ENCODE data around the gene GNG12. TPM values are rescaled to one million over a fixed set of nuclear protein-coding genes. Genes with fewer than 3 reads are reported as not detected.

Gene GNG12
- polyA plus RNA-seq, 4 donors = 52.8 to 162 (median 126) TPM

DNA sequence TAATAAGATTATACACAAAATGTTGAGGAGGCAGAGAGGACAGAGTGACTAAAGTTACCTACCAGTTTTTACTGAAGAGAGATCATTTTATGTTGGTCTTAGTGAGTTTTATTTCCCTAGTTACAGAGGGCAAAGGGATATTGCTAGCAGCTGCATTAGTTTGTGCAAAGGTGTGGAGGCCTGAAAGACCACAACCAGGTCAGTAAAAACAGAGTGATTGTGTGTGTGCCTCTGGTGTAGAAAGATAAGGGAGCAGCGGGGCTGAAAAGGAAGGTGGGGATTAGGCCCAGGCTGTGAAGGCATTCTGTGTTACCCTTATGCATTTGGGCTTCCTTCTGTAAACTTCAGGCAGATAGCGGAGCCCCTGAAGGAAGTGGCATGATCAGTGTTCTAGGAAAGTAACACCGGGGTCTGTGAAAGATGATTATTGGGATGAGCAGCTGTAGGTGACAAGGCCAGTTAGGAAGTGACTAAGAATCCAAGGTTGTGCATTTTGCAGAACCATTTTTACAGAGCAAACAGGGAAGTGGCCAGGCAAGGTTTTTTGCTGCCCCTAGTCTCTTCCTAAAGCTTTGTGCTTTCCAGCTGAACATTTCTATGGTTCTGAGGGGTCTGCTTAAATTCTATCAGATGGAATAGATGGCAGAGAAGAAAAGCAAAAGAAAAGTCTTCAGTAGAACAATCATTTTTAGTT lies 144.6 kb downstream of the GNG12 start:
- 56 to 67% (median 61%) methylated on average over 3 of the region's 3 CpGs for WGBS, 3 donors
- Histone ChIP-seq H3K9me3 (ENCODE audit: control insufficient read depth in 2 of 2, insufficient read depth in 1 of 2, low read depth in 1 of 2, low read length in 1 of 2) (no peaks in the 10 kb centered on the region), H3K4me1 (ENCODE audit: control insufficient read depth in 3 of 3, insufficient read depth in 2 of 3, low read depth in 1 of 3, low read length in 2 of 3) (peaks cover 0 to 29% (median 9%) of the 10 kb centered on the region in 3 donors), H3K27me3 (ENCODE audit: control insufficient read depth in 3 of 3, insufficient read depth in 3 of 3, low read length in 3 of 3) (no peaks in the 10 kb centered on the region), H3K4me3 (ENCODE audit: low read depth in 1 of 3, low read length in 3 of 3) (no peak overlapping the region), H3K27ac (ENCODE audit: low read depth in 1 of 3, low read length in 2 of 3) (peak overlapping the region in 1 of 3 donors; percentile 97), H3K36me3 (ENCODE audit: control insufficient read depth in 3 of 3, insufficient read depth in 2 of 3, low read depth in 1 of 3, low read length in 3 of 3) (peaks cover 3 to 5% (median 5%) of the 10 kb centered on the region in 3 donors)
- FAIRE-seq (no peak), DNase-seq (peak in 1 of 2 donors; percentile 54)

DNA sequence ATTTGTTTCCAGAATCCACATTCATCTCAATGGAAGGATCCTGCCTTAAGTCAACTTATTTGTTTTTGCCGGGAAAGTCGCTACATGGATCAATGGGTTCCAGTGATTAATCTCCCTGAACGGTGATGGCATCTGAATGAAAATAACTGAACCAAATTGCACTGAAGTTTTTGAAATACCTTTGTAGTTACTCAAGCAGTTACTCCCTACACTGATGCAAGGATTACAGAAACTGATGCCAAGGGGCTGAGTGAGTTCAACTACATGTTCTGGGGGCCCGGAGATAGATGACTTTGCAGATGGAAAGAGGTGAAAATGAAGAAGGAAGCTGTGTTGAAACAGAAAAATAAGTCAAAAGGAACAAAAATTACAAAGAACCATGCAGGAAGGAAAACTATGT lies 145.6 kb downstream of the GNG12 start:
- peaks cover 3 to 5% (median 5%) of the 10 kb centered on the region in 3 donors for H3K36me3 ChIP-seq (ENCODE audit: control insufficient read depth in 3 of 3, insufficient read depth in 2 of 3, low read depth in 1 of 3, low read length in 3 of 3)
- H3K27ac ChIP-seq (ENCODE audit: low read depth in 1 of 3, low read length in 2 of 3) = peak overlapping the region in 1 of 3 donors; percentile 97
- DNase-seq (no peak), FAIRE-seq (no peak)
- H3K9me3 ChIP-seq (ENCODE audit: control insufficient read depth in 2 of 2, insufficient read depth in 1 of 2, low read depth in 1 of 2, low read length in 1 of 2) = no peaks in the 10 kb centered on the region
- no peaks in the 10 kb centered on the region for H3K27me3 ChIP-seq (ENCODE audit: control insufficient read depth in 3 of 3, insufficient read depth in 3 of 3, low read length in 3 of 3)
- WGBS, 3 donors = 58 to 77% (median 59%) methylated on average over 4 of the region's 4 CpGs
- H3K4me1 ChIP-seq (ENCODE audit: control insufficient read depth in 3 of 3, insufficient read depth in 2 of 3, low read depth in 1 of 3, low read length in 2 of 3) = peaks cover 2 to 38% (median 9%) of the 10 kb centered on the region in 3 donors
- H3K4me3 ChIP-seq (ENCODE audit: low read depth in 1 of 3, low read length in 3 of 3) = peak overlapping the region in 1 of 3 donors; percentile 18

DNA sequence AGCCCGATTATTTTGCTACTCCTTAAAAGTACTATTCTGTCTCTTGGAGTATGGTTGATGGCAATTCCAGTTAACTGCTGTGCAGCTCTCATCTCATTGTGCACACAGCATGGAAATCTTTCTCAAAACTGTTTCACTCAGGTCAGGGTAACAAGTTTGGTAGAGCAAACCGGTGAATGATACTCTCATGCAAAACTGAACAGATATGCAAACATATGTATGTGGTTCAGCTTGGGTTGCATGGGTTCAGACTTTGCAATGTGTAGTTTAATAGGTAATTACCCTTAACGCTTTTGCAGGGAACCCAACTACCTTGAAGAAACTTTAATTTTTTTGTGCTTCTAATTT lies 146.1 kb downstream of the GNG12 start:
- DNase-seq = peak in 1 of 2 donors; percentile 17
- Histone ChIP-seq H3K27me3 (ENCODE audit: control insufficient read depth in 3 of 3, insufficient read depth in 3 of 3, low read length in 3 of 3) (no peaks in the 10 kb centered on the region), H3K9me3 (ENCODE audit: control insufficient read depth in 2 of 2, insufficient read depth in 1 of 2, low read depth in 1 of 2, low read length in 1 of 2) (no peaks in the 10 kb centered on the region), H3K4me3 (ENCODE audit: low read depth in 1 of 3, low read length in 3 of 3) (peak overlapping the region in 2 of 3 donors; percentile 94 to 99), H3K4me1 (ENCODE audit: control insufficient read depth in 3 of 3, insufficient read depth in 2 of 3, low read depth in 1 of 3, low read length in 2 of 3) (peaks cover 2 to 38% (median 9%) of the 10 kb centered on the region in 3 donors), H3K36me3 (ENCODE audit: control insufficient read depth in 3 of 3, insufficient read depth in 2 of 3, low read depth in 1 of 3, low read length in 3 of 3) (peaks cover 3 to 5% (median 5%) of the 10 kb centered on the region in 3 donors), H3K27ac (ENCODE audit: low read depth in 1 of 3, low read length in 2 of 3) (peak overlapping the region; percentile 71 to 97 (median 76))
- 18 to 50% (median 39%) methylated on average over 3 of the region's 3 CpGs for WGBS, 3 donors
- FAIRE-seq = no peak

DNA sequence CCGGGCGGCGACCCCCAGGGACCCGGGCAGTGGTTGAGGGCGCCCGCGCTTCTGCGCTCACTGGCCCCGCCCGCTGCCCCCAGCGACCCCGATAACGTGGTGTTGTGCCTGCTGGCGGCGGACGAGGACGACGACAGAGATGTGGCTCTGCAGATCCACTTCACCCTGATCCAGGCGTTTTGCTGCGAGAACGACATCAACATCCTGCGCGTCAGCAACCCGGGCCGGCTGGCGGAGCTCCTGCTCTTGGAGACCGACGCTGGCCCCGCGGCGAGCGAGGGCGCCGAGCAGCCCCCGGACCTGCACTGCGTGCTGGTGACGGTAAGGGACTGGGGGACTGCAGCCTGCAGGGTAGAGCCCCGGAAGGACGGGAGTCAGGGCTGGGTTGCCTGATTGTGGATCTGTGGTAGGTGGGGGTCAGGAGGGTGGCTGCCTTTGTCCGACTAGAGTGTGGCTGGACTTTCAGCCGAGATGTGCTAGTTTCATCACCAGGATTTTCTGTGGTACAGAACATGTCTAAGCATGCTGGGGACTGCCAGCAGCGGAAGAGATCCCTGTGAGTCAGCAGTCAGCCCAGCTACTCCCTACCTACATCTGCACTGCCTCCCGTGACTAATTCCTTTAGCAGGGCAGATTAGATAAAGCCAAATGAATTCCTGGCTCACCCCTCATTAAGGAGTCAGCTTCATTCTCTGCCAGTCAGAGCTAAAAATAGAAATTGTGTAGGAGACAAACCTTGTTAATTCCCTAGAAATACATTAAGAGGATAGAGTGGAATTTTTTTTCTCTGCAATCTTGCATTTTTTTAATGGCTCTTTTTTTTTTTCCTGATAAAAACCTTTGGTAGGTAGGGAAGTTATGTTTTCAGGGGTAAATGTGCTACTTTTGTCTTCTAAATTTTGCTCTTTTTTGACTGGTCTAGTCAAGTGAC lies 146.7 kb downstream of the GNG12 start:
- 0% methylated on average over 39 to 43 of the region's 43 CpGs for WGBS, 3 donors
- Histone ChIP-seq H3K4me1 (ENCODE audit: control insufficient read depth in 3 of 3, insufficient read depth in 2 of 3, low read depth in 1 of 3, low read length in 2 of 3) (peaks cover 2 to 38% (median 9%) of the 10 kb centered on the region in 3 donors), H3K27ac (ENCODE audit: low read depth in 1 of 3, low read length in 2 of 3) (peak overlapping the region; percentile 97 to 100 (median 97)), H3K27me3 (ENCODE audit: control insufficient read depth in 3 of 3, insufficient read depth in 3 of 3, low read length in 3 of 3) (no peaks in the 10 kb centered on the region), H3K4me3 (ENCODE audit: low read depth in 1 of 3, low read length in 3 of 3) (peak overlapping the region; percentile 64 to 99 (median 94)), H3K36me3 (ENCODE audit: control insufficient read depth in 3 of 3, insufficient read depth in 2 of 3, low read depth in 1 of 3, low read length in 3 of 3) (peaks cover 3 to 5% (median 5%) of the 10 kb centered on the region in 3 donors), H3K9me3 (ENCODE audit: control insufficient read depth in 2 of 2, insufficient read depth in 1 of 2, low read depth in 1 of 2, low read length in 1 of 2) (no peaks in the 10 kb centered on the region)
- FAIRE-seq = no peak
- DNase-seq = peak; percentile 92 to 97

DNA sequence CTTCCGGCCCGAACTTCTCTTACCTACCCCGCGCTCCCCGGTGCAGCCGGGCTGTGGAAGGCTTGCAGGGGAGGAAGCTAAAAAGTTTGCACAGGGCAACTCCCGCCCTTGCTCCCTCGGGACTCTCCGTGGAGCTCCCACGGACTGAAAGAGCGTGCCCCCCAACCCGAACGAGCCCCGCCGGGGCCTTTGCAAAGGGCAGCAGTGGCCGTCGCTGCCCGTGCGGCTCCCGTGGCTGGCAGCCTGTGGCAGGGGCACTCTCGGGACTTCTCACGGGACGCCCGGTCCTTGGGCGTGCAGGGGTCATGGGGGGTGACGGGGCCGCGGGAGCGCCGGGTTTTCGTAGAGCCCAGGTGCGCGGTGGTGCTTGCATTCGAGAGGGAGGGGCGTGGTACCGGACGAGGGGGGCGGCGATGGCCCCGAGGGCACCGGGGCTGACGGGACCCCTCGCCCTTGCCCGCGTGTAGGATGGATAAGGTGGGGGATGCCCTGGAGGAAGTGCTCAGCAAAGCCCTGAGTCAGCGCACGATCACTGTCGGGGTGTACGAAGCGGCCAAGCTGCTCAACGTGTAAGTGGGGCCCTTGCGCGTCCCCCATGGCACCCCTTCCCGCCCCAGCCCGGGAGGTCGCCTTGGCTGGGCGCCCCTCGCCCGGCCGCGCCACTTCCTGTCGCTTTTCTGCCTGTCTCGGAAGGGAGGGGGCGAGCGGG lies 147.6 kb downstream of the GNG12 start:
- Histone ChIP-seq H3K36me3 (ENCODE audit: control insufficient read depth in 3 of 3, insufficient read depth in 2 of 3, low read depth in 1 of 3, low read length in 3 of 3) (peaks cover 3 to 5% (median 5%) of the 10 kb centered on the region in 3 donors), H3K27ac (ENCODE audit: low read depth in 1 of 3, low read length in 2 of 3) (peak overlapping the region; percentile 97 to 100 (median 97)), H3K27me3 (ENCODE audit: control insufficient read depth in 3 of 3, insufficient read depth in 3 of 3, low read length in 3 of 3) (no peaks in the 10 kb centered on the region), H3K4me3 (ENCODE audit: low read depth in 1 of 3, low read length in 3 of 3) (peak overlapping the region; percentile 64 to 99 (median 94)), H3K4me1 (ENCODE audit: control insufficient read depth in 3 of 3, insufficient read depth in 2 of 3, low read depth in 1 of 3, low read length in 2 of 3) (peaks cover 2 to 38% (median 9%) of the 10 kb centered on the region in 3 donors), H3K9me3 (ENCODE audit: control insufficient read depth in 2 of 2, insufficient read depth in 1 of 2, low read depth in 1 of 2, low read length in 1 of 2) (no peaks in the 10 kb centered on the region)
- DNase-seq = peak; percentile 47 to 76
- WGBS, 3 donors = 0 to 1% (median 0%) methylated on average over 50 to 65 of the region's 65 CpGs
- no peak for FAIRE-seq

DNA sequence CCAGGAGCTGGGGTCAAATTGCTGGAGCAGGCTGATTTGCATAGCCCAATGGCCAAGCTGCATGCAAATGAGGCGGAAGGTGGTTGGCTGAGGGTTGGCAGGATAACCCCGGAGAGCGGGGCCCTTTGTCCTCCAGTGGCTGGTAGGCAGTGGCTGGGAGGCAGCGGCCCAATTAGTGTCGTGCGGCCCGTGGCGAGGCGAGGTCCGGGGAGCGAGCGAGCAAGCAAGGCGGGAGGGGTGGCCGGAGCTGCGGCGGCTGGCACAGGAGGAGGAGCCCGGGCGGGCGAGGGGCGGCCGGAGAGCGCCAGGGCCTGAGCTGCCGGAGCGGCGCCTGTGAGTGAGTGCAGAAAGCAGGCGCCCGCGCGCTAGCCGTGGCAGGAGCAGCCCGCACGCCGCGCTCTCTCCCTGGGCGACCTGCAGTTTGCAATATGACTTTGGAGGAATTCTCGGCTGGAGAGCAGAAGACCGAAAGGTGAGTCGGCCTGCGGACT lies 148.2 kb downstream of the GNG12 start, which contains the start of gene GADD45A:
TSS of gene GADD45A (plus strand) at position 135 of the 491 bp plus-strand sequence. CDS start at position 429, 294 bp downstream.
- H3K4me3 ChIP-seq (ENCODE audit: low read depth in 1 of 3, low read length in 3 of 3) = peak within 1 kb of the TSS; percentile 64 to 99 (median 94)
- H3K27ac ChIP-seq (ENCODE audit: low read depth in 1 of 3, low read length in 2 of 3) = peak within 1 kb of the TSS; percentile 97 to 100 (median 97)
- peaks cover 3 to 5% (median 5%) of the 10 kb centered on the region in 3 donors for H3K36me3 ChIP-seq (ENCODE audit: control insufficient read depth in 3 of 3, insufficient read depth in 2 of 3, low read depth in 1 of 3, low read length in 3 of 3)
- H3K4me1 ChIP-seq (ENCODE audit: control insufficient read depth in 3 of 3, insufficient read depth in 2 of 3, low read depth in 1 of 3, low read length in 2 of 3) = peaks cover 2 to 38% (median 9%) of the 10 kb centered on the region in 3 donors
- no peak for FAIRE-seq
- H3K9me3 ChIP-seq (ENCODE audit: control insufficient read depth in 2 of 2, insufficient read depth in 1 of 2, low read depth in 1 of 2, low read length in 1 of 2) = no peaks in the 10 kb centered on the region
- 0 to 1% (median 0%) methylated on average over 26 to 39 of the region's 39 CpGs for WGBS, 3 donors
- DNase-seq = peak; percentile 98 to 100
- no peaks in the 10 kb centered on the region for H3K27me3 ChIP-seq (ENCODE audit: control insufficient read depth in 3 of 3, insufficient read depth in 3 of 3, low read length in 3 of 3)

DNA sequence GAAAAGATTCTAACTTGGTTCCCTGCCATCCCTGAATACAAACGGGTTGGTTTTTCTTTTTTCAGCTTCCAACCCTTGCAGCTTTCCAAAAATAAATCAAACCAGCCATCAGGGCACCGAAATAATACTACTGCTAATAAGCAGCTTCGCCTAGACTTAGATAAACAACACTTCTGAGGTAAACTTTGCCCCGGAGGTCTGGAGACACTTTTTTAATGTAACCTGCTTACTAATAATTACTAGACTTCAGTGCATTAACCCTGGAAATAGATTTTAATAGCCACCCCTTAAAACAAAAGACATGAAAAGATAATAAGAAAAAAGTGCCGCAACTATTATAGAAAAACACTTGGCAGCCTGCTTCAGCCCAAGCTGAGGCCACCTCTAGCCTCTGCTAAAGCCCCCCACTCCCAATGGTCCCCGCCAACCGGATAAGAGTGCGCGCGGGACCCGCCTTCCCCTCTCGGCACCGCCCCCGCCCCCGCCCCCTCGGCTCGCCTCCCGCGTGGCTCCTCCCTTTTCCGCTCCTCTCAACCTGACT lies 148.7 kb downstream of the GNG12 start:
- peaks cover 2 to 36% (median 9%) of the 10 kb centered on the region in 3 donors for H3K4me1 ChIP-seq (ENCODE audit: control insufficient read depth in 3 of 3, insufficient read depth in 2 of 3, low read depth in 1 of 3, low read length in 2 of 3)
- no peaks in the 10 kb centered on the region for H3K27me3 ChIP-seq (ENCODE audit: control insufficient read depth in 3 of 3, insufficient read depth in 3 of 3, low read length in 3 of 3)
- 0 to 2% (median 0%) methylated on average over 20 of the region's 20 CpGs for WGBS, 3 donors
- H3K9me3 ChIP-seq (ENCODE audit: control insufficient read depth in 2 of 2, insufficient read depth in 1 of 2, low read depth in 1 of 2, low read length in 1 of 2) = no peaks in the 10 kb centered on the region
- peaks cover 3 to 5% (median 5%) of the 10 kb centered on the region in 3 donors for H3K36me3 ChIP-seq (ENCODE audit: control insufficient read depth in 3 of 3, insufficient read depth in 2 of 3, low read depth in 1 of 3, low read length in 3 of 3)
- DNase-seq = peak in 1 of 2 donors; percentile 66
- H3K4me3 ChIP-seq (ENCODE audit: low read depth in 1 of 3, low read length in 3 of 3) = peak overlapping the region in 2 of 3 donors; percentile 37 to 38
- H3K27ac ChIP-seq (ENCODE audit: low read depth in 1 of 3, low read length in 2 of 3) = peak overlapping the region; percentile 27 to 83 (median 47)
- no peak for FAIRE-seq
